K562 (cell line): ENCODE results near the gene ANKRD13C. TPM values are rescaled to one million over a fixed set of nuclear protein-coding genes. Genes with fewer than 3 reads are reported as not detected.
A peak's percentile ranks its signal among the peaks of the same experiment; 100 is the strongest.

Source experiments
- ATAC-seq: fragments of 200-7000 bp; cut with Tn5 transposase; 3 replicates; pipeline ENCODE4 v1.9.1; 2020; ENCODE audit warnings: moderate library complexity
- BruUV-seq: library from RNA; stranded (reverse); fragments of 400-500 nt; replicated peaks from 2 replicates; lab custom pipeline; 2021; lab: Mats Ljungman, UMichigan
- CTCF ChIA-PET: fragments of 300-600 bp; formaldehyde crosslinking; extraction: SDS; loops from one replicate; lab custom pipeline; 2021; ENCODE audit warnings: low intra/inter-chr PET ratio; lab: Yijun Ruan, JAX
- POLR2A ChIA-PET: fragments of 300-600, 350-650 bp; sonication (Branson Sonifier 250); formaldehyde crosslinking; extraction: SDS; loops from one replicate; lab custom pipeline; 2021; ENCODE audit warnings: antibody characterized with exemption, inconsistent platforms; lab: Yijun Ruan, JAX
- DNase-seq, 4 experiments: peaks; one replicate each; pipeline versions ENCODE4 v3.0.0 to v3.0.0-alpha.2; 2011 to 2018; ENCODE audit warnings: low spot score in 3 of 4, mixed read lengths in 3 of 4; ENCODE audit errors: extremely low read depth in 1 of 4
- FAIRE-seq: peaks from 2 replicates; lab custom pipeline; 2011; peaks lifted over from hg19 to GRCh38; lab: Jason Lieb, UNC
- H2AFZ ChIP-seq: 2 replicates; pipeline ENCODE4 v1.6.0; 2011; ENCODE audit warnings: low read depth, low read length, control low read depth, inconsistent platforms
- H3K27ac ChIP-seq: fragments of 200-600 bp; 3 replicates; pipeline ENCODE4 v1.8.0; 2011; ENCODE audit warnings: low read depth, mild to moderate bottlenecking, control low read depth, inconsistent platforms, low read length, moderate library complexity, mixed read lengths; ENCODE audit errors: extremely low read depth
- H3K27me3 ChIP-seq, 2 experiments: fragments of 300-600 bp in 1 of 2; 2 replicates in 1 of 2; 3 replicates in 1 of 2; pipeline versions ENCODE4 v1.6.0 to v1.8.0; 2011; ENCODE audit warnings: inconsistent platforms in 2 of 2, low read length in 2 of 2, mild to moderate bottlenecking in 1 of 2, mixed read lengths in 1 of 2, moderate library complexity in 1 of 2; ENCODE audit not compliant: control insufficient read depth in 2 of 2, insufficient read depth in 2 of 2
- H3K36me3 ChIP-seq: fragments of 300-600 bp; 3 replicates; pipeline ENCODE4 v1.8.0; 2011; ENCODE audit warnings: mild to moderate bottlenecking, low read length, inconsistent platforms; ENCODE audit not compliant: control insufficient read depth, insufficient read depth
- H3K4me1 ChIP-seq, 2 experiments: fragments of 200-600 bp in 1 of 2; replicated peaks in 1 of 2; 2 replicates in 1 of 2; 3 replicates in 1 of 2; pipeline versions ENCODE4 v1.5.1 to v1.8.0; 2011; ENCODE audit warnings: inconsistent platforms in 2 of 2, low read length in 2 of 2, mild to moderate bottlenecking in 1 of 2, mixed read lengths in 1 of 2, moderate library complexity in 1 of 2; ENCODE audit not compliant: control insufficient read depth in 2 of 2, insufficient read depth in 2 of 2
- H3K4me2 ChIP-seq: 2 replicates; pipeline ENCODE4 v1.6.1; 2011; ENCODE audit warnings: low read length, control low read depth, inconsistent platforms, mixed read lengths; ENCODE audit not compliant: insufficient read depth
- H3K4me3 ChIP-seq: fragments of 200-600 bp; sonication (generic), shearing (Covaris generic); 2 replicates; pipeline ENCODE4 v1.5.1; 2016; ENCODE audit warnings: control low read depth, inconsistent platforms
- H3K79me2 ChIP-seq: fragments of 200-600 bp; 3 replicates; pipeline ENCODE4 v1.8.0; 2011; ENCODE audit warnings: low read length, inconsistent platforms; ENCODE audit not compliant: control insufficient read depth, insufficient read depth
- H3K9ac ChIP-seq, 2 experiments: 2 replicates each; pipeline versions ENCODE4 v1.6.0 to v1.6.1; 2011; ENCODE audit warnings: low read depth in 2 of 2, low read length in 2 of 2, control low read depth in 1 of 2, inconsistent platforms in 1 of 2, mild to moderate bottlenecking in 1 of 2, mixed read lengths in 1 of 2; ENCODE audit not compliant: insufficient read depth in 1 of 2
- H3K9me1 ChIP-seq: one replicate; pipeline ENCODE4 v1.6.0; 2011; ENCODE audit warnings: inconsistent platforms, mild to moderate bottlenecking, low read length, moderate library complexity; ENCODE audit not compliant: control insufficient read depth, insufficient read depth
- H3K9me3 ChIP-seq: replicated peaks from 2 replicates; pipeline ENCODE4 v1.5.1; 2011; ENCODE audit warnings: low read depth, low read length, inconsistent platforms; ENCODE audit not compliant: control insufficient read depth, insufficient read depth
- H4K20me1 ChIP-seq: replicated peaks from 2 replicates; pipeline ENCODE4 v1.6.1; 2011; ENCODE audit warnings: low read length, inconsistent platforms, mixed read lengths; ENCODE audit not compliant: control insufficient read depth, insufficient read depth
- CHD1 ChIP-seq: fragments of 200-600 bp; sonication (generic); IDR thresholded peaks from one replicate; pipeline ENCODE4 v1.6.1; 2012; ENCODE audit warnings: mild to moderate bottlenecking, moderate library complexity, low read length, inconsistent platforms
- CTCFL ChIP-seq: IDR thresholded peaks from 2 replicates; pipeline ENCODE4 v1.6.1; 2011; ENCODE audit warnings: borderline replicate concordance, low read depth, mild to moderate bottlenecking, moderate library complexity, low read length; ENCODE audit not compliant: insufficient read depth, poor library complexity, severe bottlenecking
- NCOA2 ChIP-seq, 2 experiments: fragments of 450-650 bp; IDR thresholded peaks; 2 replicates each; pipeline ENCODE4 v1.6.1; 2018; ENCODE audit warnings: mild to moderate bottlenecking in 2 of 2, moderate library complexity in 1 of 2; ENCODE audit not compliant: partially characterized antibody in 2 of 2
- SAP30 ChIP-seq: fragments of 200-600 bp; sonication (generic); IDR thresholded peaks from 2 replicates; pipeline ENCODE4 v1.6.1; 2012; ENCODE audit warnings: borderline replicate concordance, low read depth, mild to moderate bottlenecking, moderate library complexity, low read length, control low read depth, inconsistent platforms; ENCODE audit not compliant: insufficient read depth, poor library complexity, severe bottlenecking
- SMARCA5 ChIP-seq: fragments of 450-650 bp; IDR thresholded peaks from 2 replicates; pipeline ENCODE4 v1.6.1; 2016
- ZNF79 ChIP-seq: fragments of 250-450 bp; sonication (Bioruptor Pico); IDR thresholded peaks from 2 replicates; pipeline ENCODE4 v1.4.0; 2020; ENCODE audit warnings: low read depth, mild to moderate bottlenecking, moderate library complexity
- WGBS: fragments of 100-300 bp; shearing (Covaris generic); methylation state at CpG from one replicate; pipeline ENCODE4 v1.1.6; 2016; ENCODE audit warnings: low coverage, mixed read lengths; ENCODE audit not compliant: insufficient coverage; ENCODE audit errors: missing lambda C conversion rate; 5-methylcytosine and 5-hydroxymethylcytosine counted together
- in situ Hi-C: fragments of 300-500 bp; cut with MboI; formaldehyde crosslinking; loops from 4 replicates; pipeline ENCODE4 v1.15.0; 2018; ENCODE audit warnings: inconsistent platforms, mixed read lengths
- intact Hi-C: fragments of 100-400 bp; cut with micrococcal nuclease; formaldehyde crosslinking; loops from 2 replicates; pipeline ENCODE4 v1.14.2; 2022
- polyA plus RNA-seq, 8 experiments: library from polyadenylated mRNA; depleted of rRNA in 4 of 8; stranded (reverse) in 5 of 8; unstranded in 3 of 8; fragments of >200 nt; fragmentation: Nextera tagmentation in 2 of 8; fragmentation: Illumina TruSeq in 1 of 8; extraction: Ambion mirVana in 2 of 8; extraction: Trizol in 1 of 8; gene quantifications; 2 replicates each; pipeline versions ENCODE4 v1.2.1 to v1.2.3, GENCODE V29; 2011 to 2014; ENCODE audit warnings: inconsistent platforms in 1 of 8, missing spikeins in 1 of 8
- total RNA-seq, 7 experiments: library from RNA; depleted of rRNA in 6 of 7; stranded (reverse); fragments of >200 nt in 6 of 7; fragmentation: Illumina TruSeq in 2 of 7; extraction: Trizol in 2 of 7; gene quantifications; 2 replicates each; pipeline versions ENCODE4 v1.2.1 to v1.2.3, GENCODE V29; 2011 to 2021; ENCODE audit warnings: low replicate concordance in 1 of 7
- TF ChIP-seq, protein P1 (sequence below): fragments of 450-650 bp; formaldehyde crosslinking; IDR thresholded peaks from 2 replicates; pipeline ENCODE4 v1.4.0; 2022; ENCODE audit warnings: missing genetic modification characterization
- TF ChIP-seq, protein P2 (sequence below), 2 experiments: IDR thresholded peaks; 2 replicates each; pipeline ENCODE4 v1.6.1; 2012; ENCODE audit warnings: improper control_type of control experiment in 2 of 2, low read depth in 2 of 2, low read length in 2 of 2, borderline replicate concordance in 1 of 2
- TF ChIP-seq, protein P3 (sequence below): sonication (generic); formaldehyde crosslinking; IDR thresholded peaks from 2 replicates; pipeline ENCODE4 v1.9.0; 2022; ENCODE audit warnings: mild to moderate bottlenecking, missing genetic modification reagents
- TF ChIP-seq, protein P4 (sequence below): sonication (generic); formaldehyde crosslinking; IDR thresholded peaks from 2 replicates; pipeline ENCODE4 v1.8.0; 2022; ENCODE audit warnings: missing genetic modification reagents, mild to moderate bottlenecking, moderate library complexity, borderline replicate concordance

Gene ANKRD13C
- total and polyA plus RNA-seq, 9 of the 15 experiments (the other 6 are each of a cell fraction or from before 2014, with no cell fraction given), result 3.4 to 22.8 (median 12.5) TPM

GRCh38 chr1:70353601-70354331 lies 756 bp downstream of the ANKRD13C start:
- peak overlapping the region; percentile 99 for H2AFZ ChIP-seq
- no peaks in the 10 kb centered on the region for H3K27me3 ChIP-seq
- H3K79me2 ChIP-seq, result peaks cover 67% of the 10 kb centered on the region
- H3K27ac ChIP-seq, result peak overlapping the region; percentile 96
- in situ Hi-C loops (no loop called here), intact Hi-C loops (loop anchor here (1.0 kb wide), 1 partner anchor 58 kb away; the partner anchor contains the start of gene CTH)
- CTCF ChIA-PET, result no interaction called here
- ATAC-seq, result peak; percentile 50
- peak; percentile 11 to 35 (median 26) for DNase-seq
- peak overlapping the region; percentile 99 for H3K4me2 ChIP-seq
- H3K9ac ChIP-seq, result peak overlapping the region; percentile 97 to 99
- H3K9me1 ChIP-seq, result no peaks in the 10 kb centered on the region
- BruUV-seq, result no TSS peak
- WGBS, result 0% methylated on average over 34 of the region's 34 CpGs
- peaks cover 10% of the 10 kb centered on the region; the same call in 1 of the 3 replicates for H3K36me3 ChIP-seq
- peaks cover 5 to 22% of the 10 kb centered on the region in 2 experiments; a peak in 3 of 5 replicates for H3K4me1 ChIP-seq
- no peaks in the 10 kb centered on the region; the same call in 1 of the 2 replicates for H4K20me1 ChIP-seq
- peak overlapping the region; percentile 95 for H3K4me3 ChIP-seq
- POLR2A ChIA-PET, result interaction anchor here (0.7 to 5.5 kb wide), 17 partner anchors 9 to 632 kb away, joined by 3 to 44 read pairs (median 4); partner anchors contain the start of gene CTH
- no peaks in the 10 kb centered on the region for H3K9me3 ChIP-seq
- FAIRE-seq, result no peak
- peak; percentile 57 for TF ChIP-seq CHD1
- TF ChIP-seq, protein P1, sequence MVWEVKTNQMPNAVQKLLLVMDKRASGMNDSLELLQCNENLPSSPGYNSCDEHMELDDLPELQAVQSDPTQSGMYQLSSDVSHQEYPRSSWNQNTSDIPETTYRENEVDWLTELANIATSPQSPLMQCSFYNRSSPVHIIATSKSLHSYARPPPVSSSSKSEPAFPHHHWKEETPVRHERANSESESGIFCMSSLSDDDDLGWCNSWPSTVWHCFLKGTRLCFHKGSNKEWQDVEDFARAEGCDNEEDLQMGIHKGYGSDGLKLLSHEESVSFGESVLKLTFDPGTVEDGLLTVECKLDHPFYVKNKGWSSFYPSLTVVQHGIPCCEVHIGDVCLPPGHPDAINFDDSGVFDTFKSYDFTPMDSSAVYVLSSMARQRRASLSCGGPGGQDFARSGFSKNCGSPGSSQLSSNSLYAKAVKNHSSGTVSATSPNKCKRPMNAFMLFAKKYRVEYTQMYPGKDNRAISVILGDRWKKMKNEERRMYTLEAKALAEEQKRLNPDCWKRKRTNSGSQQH (CRISPR knock-in tag), result no peak
- TF ChIP-seq ZNF79 (CRISPR knock-in tag), result no peak
- TF ChIP-seq, protein P2, sequence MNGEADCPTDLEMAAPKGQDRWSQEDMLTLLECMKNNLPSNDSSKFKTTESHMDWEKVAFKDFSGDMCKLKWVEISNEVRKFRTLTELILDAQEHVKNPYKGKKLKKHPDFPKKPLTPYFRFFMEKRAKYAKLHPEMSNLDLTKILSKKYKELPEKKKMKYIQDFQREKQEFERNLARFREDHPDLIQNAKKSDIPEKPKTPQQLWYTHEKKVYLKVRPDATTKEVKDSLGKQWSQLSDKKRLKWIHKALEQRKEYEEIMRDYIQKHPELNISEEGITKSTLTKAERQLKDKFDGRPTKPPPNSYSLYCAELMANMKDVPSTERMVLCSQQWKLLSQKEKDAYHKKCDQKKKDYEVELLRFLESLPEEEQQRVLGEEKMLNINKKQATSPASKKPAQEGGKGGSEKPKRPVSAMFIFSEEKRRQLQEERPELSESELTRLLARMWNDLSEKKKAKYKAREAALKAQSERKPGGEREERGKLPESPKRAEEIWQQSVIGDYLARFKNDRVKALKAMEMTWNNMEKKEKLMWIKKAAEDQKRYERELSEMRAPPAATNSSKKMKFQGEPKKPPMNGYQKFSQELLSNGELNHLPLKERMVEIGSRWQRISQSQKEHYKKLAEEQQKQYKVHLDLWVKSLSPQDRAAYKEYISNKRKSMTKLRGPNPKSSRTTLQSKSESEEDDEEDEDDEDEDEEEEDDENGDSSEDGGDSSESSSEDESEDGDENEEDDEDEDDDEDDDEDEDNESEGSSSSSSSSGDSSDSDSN (IDR thresholded peaks at IDR 0.05; ENCODE audit: borderline replicate concordance in 1 of 2, low read depth in 2 of 2, low read length in 2 of 2), result 0 out of 4 replicates have a peak, but pooled peaks of 1 of the 2 experiments have one; percentile 11
- TF ChIP-seq NCOA2 (IDR thresholded peaks at IDR 0.05; ENCODE audit: partially characterized antibody in 2 of 2), result no peak
- TF ChIP-seq SMARCA5, result no peak
- TF ChIP-seq, protein P3, sequence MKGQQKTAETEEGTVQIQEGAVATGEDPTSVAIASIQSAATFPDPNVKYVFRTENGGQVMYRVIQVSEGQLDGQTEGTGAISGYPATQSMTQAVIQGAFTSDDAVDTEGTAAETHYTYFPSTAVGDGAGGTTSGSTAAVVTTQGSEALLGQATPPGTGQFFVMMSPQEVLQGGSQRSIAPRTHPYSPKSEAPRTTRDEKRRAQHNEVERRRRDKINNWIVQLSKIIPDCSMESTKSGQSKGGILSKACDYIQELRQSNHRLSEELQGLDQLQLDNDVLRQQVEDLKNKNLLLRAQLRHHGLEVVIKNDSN (CRISPR knock-in tag), result no peak
- TF ChIP-seq, protein P4, sequence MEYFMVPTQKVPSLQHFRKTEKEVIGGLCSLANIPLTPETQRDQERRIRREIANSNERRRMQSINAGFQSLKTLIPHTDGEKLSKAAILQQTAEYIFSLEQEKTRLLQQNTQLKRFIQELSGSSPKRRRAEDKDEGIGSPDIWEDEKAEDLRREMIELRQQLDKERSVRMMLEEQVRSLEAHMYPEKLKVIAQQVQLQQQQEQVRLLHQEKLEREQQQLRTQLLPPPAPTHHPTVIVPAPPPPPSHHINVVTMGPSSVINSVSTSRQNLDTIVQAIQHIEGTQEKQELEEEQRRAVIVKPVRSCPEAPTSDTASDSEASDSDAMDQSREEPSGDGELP, result no peak
- no peak for TF ChIP-seq CTCFL
- peak; percentile 11 for TF ChIP-seq SAP30
